H9 (cell line): Measurements from ENCODE around the gene LPCAT2. TPM values are rescaled to one million over a fixed set of nuclear protein-coding genes. Genes with fewer than 3 reads are reported as not detected.
A peak's percentile ranks its signal among the peaks of the same experiment; 100 is the strongest.

Source experiments
- DNase-seq: peaks from one replicate; pipeline ENCODE4 v3.0.0-alpha.2; 2017
- H2AFZ ChIP-seq: one replicate; pipeline ENCODE4 v1.6.1; 2013; ENCODE audit warnings: mild to moderate bottlenecking, low read length, control low read depth, moderate library complexity
- H2AK5ac ChIP-seq: 2 replicates; pipeline ENCODE4 v1.6.1; 2013; ENCODE audit warnings: low read length, control low read depth, mixed read lengths; ENCODE audit not compliant: insufficient read length
- H2BK120ac ChIP-seq: one replicate; pipeline ENCODE4 v1.6.1; 2013; ENCODE audit warnings: low read depth, mild to moderate bottlenecking, low read length, control low read depth, inconsistent platforms; ENCODE audit not compliant: poor library complexity, severe bottlenecking
- H2BK12ac ChIP-seq: 2 replicates; pipeline ENCODE4 v1.6.1; 2013; ENCODE audit warnings: low read length, control low read depth, mixed read lengths, low read depth; ENCODE audit not compliant: insufficient read length
- H2BK15ac ChIP-seq: 2 replicates; pipeline ENCODE4 v1.6.1; 2013; ENCODE audit warnings: low read depth, low read length, control low read depth
- H2BK20ac ChIP-seq: one replicate; pipeline ENCODE4 v1.6.1; 2013; ENCODE audit warnings: low read depth, mild to moderate bottlenecking, low read length, control low read depth, inconsistent platforms; ENCODE audit not compliant: poor library complexity, severe bottlenecking
- H2BK5ac ChIP-seq: 2 replicates; pipeline ENCODE4 v1.6.1; 2013; ENCODE audit warnings: low read length, control low read depth, mixed read lengths; ENCODE audit not compliant: insufficient read length
- H3K14ac ChIP-seq: 2 replicates; pipeline ENCODE4 v1.6.1; 2013; ENCODE audit warnings: low read length, control low read depth; ENCODE audit not compliant: insufficient read depth
- H3K18ac ChIP-seq: 2 replicates; pipeline ENCODE4 v1.6.1; 2013; ENCODE audit warnings: low read depth, mild to moderate bottlenecking, mixed read lengths, low read length, control low read depth; ENCODE audit not compliant: insufficient read length
- H3K23ac ChIP-seq: 2 replicates; pipeline ENCODE4 v1.6.1; 2013; ENCODE audit warnings: low read length, control low read depth, mixed read lengths, low read depth; ENCODE audit not compliant: insufficient read length
- H3K23me2 ChIP-seq: 2 replicates; pipeline ENCODE4 v1.6.1; 2013; ENCODE audit warnings: low read depth, mild to moderate bottlenecking, mixed read lengths, low read length, control low read depth; ENCODE audit not compliant: insufficient read length, poor library complexity, severe bottlenecking
- H3K27ac ChIP-seq: 2 replicates; pipeline ENCODE4 v1.5.1; 2013; ENCODE audit warnings: low read length, control low read depth, mixed read lengths, low read depth; ENCODE audit not compliant: insufficient read length
- H3K27me3 ChIP-seq: 2 replicates; pipeline ENCODE4 v1.6.1; 2013; ENCODE audit warnings: low read length, control low read depth, inconsistent platforms; ENCODE audit not compliant: insufficient read depth
- H3K4ac ChIP-seq: 2 replicates; pipeline ENCODE4 v1.6.1; 2013; ENCODE audit warnings: low read depth, mild to moderate bottlenecking, control low read depth, inconsistent platforms, low read length, moderate library complexity
- H3K4me1 ChIP-seq: 2 replicates; pipeline ENCODE4 v1.6.1; 2013; ENCODE audit warnings: low read length, control low read depth, inconsistent platforms; ENCODE audit not compliant: insufficient read depth
- H3K4me2 ChIP-seq: 2 replicates; pipeline ENCODE4 v1.6.1; 2013; ENCODE audit warnings: low read length, control low read depth, mixed read lengths; ENCODE audit not compliant: insufficient read length, insufficient read depth
- H3K56ac ChIP-seq: 2 replicates; pipeline ENCODE4 v1.6.1; 2013; ENCODE audit warnings: low read depth, mild to moderate bottlenecking, mixed read lengths, low read length, control low read depth; ENCODE audit not compliant: insufficient read length
- H3K79me1 ChIP-seq: 2 replicates; pipeline ENCODE4 v1.6.1; 2013; ENCODE audit warnings: low read depth, mild to moderate bottlenecking, moderate library complexity, low read length, control low read depth, inconsistent platforms; ENCODE audit not compliant: insufficient read depth, poor library complexity, severe bottlenecking
- H3K79me2 ChIP-seq: 2 replicates; pipeline ENCODE4 v1.6.1; 2013; ENCODE audit warnings: low read length, control low read depth, inconsistent platforms; ENCODE audit not compliant: insufficient read depth
- H3K9ac ChIP-seq: 2 replicates; pipeline ENCODE4 v1.6.1; 2013; ENCODE audit warnings: low read length, control low read depth, mixed read lengths; ENCODE audit not compliant: insufficient read length; ENCODE audit errors: extremely low read depth
- H3K9me3 ChIP-seq: one replicate; pipeline ENCODE4 v1.6.1; 2013; ENCODE audit warnings: low read depth, low read length, inconsistent platforms; ENCODE audit not compliant: control insufficient read depth
- H3T11ph ChIP-seq: one replicate; pipeline ENCODE4 v1.6.1; 2013; ENCODE audit warnings: mild to moderate bottlenecking, low read length, control low read depth, inconsistent platforms
- H4K20me1 ChIP-seq: one replicate; pipeline ENCODE4 v1.6.1; 2013; ENCODE audit not compliant: control insufficient read depth, insufficient read length, insufficient read depth
- H4K5ac ChIP-seq: 2 replicates; pipeline ENCODE4 v1.6.1; 2013; ENCODE audit warnings: low read depth, mild to moderate bottlenecking, mixed read lengths, low read length, control low read depth; ENCODE audit not compliant: insufficient read length
- H4K8ac ChIP-seq: replicated peaks from 2 replicates; pipeline ENCODE4 v1.6.1; 2013; ENCODE audit warnings: low read length, control low read depth, mixed read lengths, low read depth; ENCODE audit not compliant: insufficient read length
- H4K91ac ChIP-seq: 2 replicates; pipeline ENCODE4 v1.6.1; 2013; ENCODE audit warnings: low read depth, mild to moderate bottlenecking, moderate library complexity, mixed read lengths, low read length, control low read depth; ENCODE audit not compliant: insufficient read length
- H3K27ac Mint-ChIP-seq, 3 experiments: 2 replicates in 2 of 3; 3 replicates in 1 of 3; pipeline ENCODE4 v1.8.0; 2020 to 2021; ENCODE audit warnings: mixed read lengths in 3 of 3, mild to moderate bottlenecking in 1 of 3, moderate library complexity in 1 of 3
- H3K27me3 Mint-ChIP-seq: 2 replicates; pipeline ENCODE4 v1.8.0; 2021; ENCODE audit warnings: low read depth, mild to moderate bottlenecking, moderate library complexity, mixed read lengths
- H3K36me3 Mint-ChIP-seq, 3 experiments: 2 replicates in 2 of 3; 3 replicates in 1 of 3; pipeline ENCODE4 v1.8.0; 2020 to 2021; ENCODE audit warnings: low read depth in 3 of 3, mixed read lengths in 3 of 3; ENCODE audit not compliant: insufficient read depth in 1 of 3
- H3K4me1 Mint-ChIP-seq, 2 experiments: 2 replicates each; pipeline ENCODE4 v1.8.0; 2020; ENCODE audit warnings: mixed read lengths in 2 of 2
- H3K4me3 Mint-ChIP-seq, 2 experiments: 2 replicates in 1 of 2; 3 replicates in 1 of 2; pipeline ENCODE4 v1.8.0; 2020 to 2021; ENCODE audit warnings: mild to moderate bottlenecking in 2 of 2, mixed read lengths in 2 of 2, moderate library complexity in 1 of 2
- H3K9me3 Mint-ChIP-seq, 2 experiments: 2 replicates in 1 of 2; 3 replicates in 1 of 2; pipeline ENCODE4 v1.8.0; 2020; ENCODE audit warnings: mild to moderate bottlenecking in 2 of 2, mixed read lengths in 2 of 2, moderate library complexity in 1 of 2
- CTCF ChIP-seq: fragments of 200-600 bp; sonication (generic); conservative IDR thresholded peaks from 3 replicates; pipeline ENCODE4 v1.8.0; 2021; ENCODE audit warnings: antibody characterized with exemption, mild to moderate bottlenecking
- WGBS: extraction: QIAGEN DNeasy Blood & Tissue Kit; methylation state at CpG from one replicate; pipeline ENCODE4 v1.1.7; 2013; ENCODE audit warnings: missing lambda C conversion rate, low lambda C conversion rate, mixed read lengths; ENCODE audit not compliant: insufficient read length; ENCODE audit errors: extremely low coverage; 5-methylcytosine and 5-hydroxymethylcytosine counted together
- total RNA-seq: library from RNA; stranded (reverse); gene quantifications from 2 replicates; pipeline ENCODE4 v1.2.1, GENCODE V29; 2021

The LPCAT2 gene
- total RNA-seq, 1 experiment from 2014 or later, result 2.8 TPM

- peak overlapping the region; percentile 31 for H3K9ac ChIP-seq
- H4K20me1 ChIP-seq, result no peaks in the 10 kb centered on the region
- no peaks in the 10 kb centered on the region for H3K79me1 ChIP-seq
- peak overlapping the region; percentile 76 to 96 for H3K4me3 Mint-ChIP-seq
- H3K4ac ChIP-seq, result no peak overlapping the region
- H4K8ac ChIP-seq, result no peak overlapping the region
- no peak overlapping the region for H3K18ac ChIP-seq
- H3K27me3 ChIP-seq, result peaks cover 30% of the 10 kb centered on the region
- peak overlapping the region in 1 of 3 experiments; percentile 62; a peak in 1 of 7 replicates for H3K27ac Mint-ChIP-seq
- peak overlapping the region; percentile 55 for H3K4me2 ChIP-seq
- H3K79me2 ChIP-seq, result no peaks in the 10 kb centered on the region
- H2BK20ac ChIP-seq, result no peak overlapping the region
- H3K4me1 ChIP-seq, result no peaks in the 10 kb centered on the region; the same call in 1 of the 2 replicates
- H2AK5ac ChIP-seq, result no peak overlapping the region
- no peak overlapping the region; the same call in 1 of the 2 replicates for H2BK15ac ChIP-seq
- H3K27me3 Mint-ChIP-seq, result peaks cover 76% of the 10 kb centered on the region
- H2AFZ ChIP-seq, result no peak overlapping the region
- no peak for TF ChIP-seq CTCF
- H3K4me1 Mint-ChIP-seq, result peaks cover 31 to 34% of the 10 kb centered on the region in 2 experiments
- no peak overlapping the region for H3K27ac ChIP-seq
- no peak overlapping the region for H4K91ac ChIP-seq
- peaks cover 0 to 2% of the 10 kb centered on the region in 2 experiments; a peak in 3 of 5 replicates for H3K9me3 Mint-ChIP-seq
- H3K14ac ChIP-seq, result no peak overlapping the region
- H3K9me3 ChIP-seq, result no peaks in the 10 kb centered on the region
- no CpG with 5 or more reads among the region's 25 CpGs for WGBS
- no peak overlapping the region for H2BK120ac ChIP-seq
- no peak overlapping the region for H3K23ac ChIP-seq
- H3T11ph ChIP-seq, result no peak overlapping the region
- H2BK5ac ChIP-seq, result no peak overlapping the region
- peak; percentile 46 for DNase-seq
- no peak overlapping the region for H2BK12ac ChIP-seq
- H3K56ac ChIP-seq, result no peak overlapping the region
- peaks cover 5 to 11% (median 10%) of the 10 kb centered on the region in 3 experiments; a peak in 6 of 7 replicates for H3K36me3 Mint-ChIP-seq
- no peak overlapping the region for H4K5ac ChIP-seq
- peaks cover 20% of the 10 kb centered on the region for H3K23me2 ChIP-seq
Measured at GRCh38 chr16:55480228-55480655, 28.6 kb upstream of the LPCAT2 start.
